ENCODE data around the gene TSPYL4.

- no peak for TF ChIP-seq CTCF (conservative IDR thresholded peaks at IDR 0.05; ENCODE audit: low read length)
- no peak for TF ChIP-seq EZH2phosphoT487 (IDR thresholded peaks at IDR 0.05; ENCODE audit: borderline replicate concordance, low read depth, low read length)
Observed at GRCh38 chr6:116214681-116215080, 39.2 kb downstream of the TSPYL4 start.
